Measurements from ENCODE around the gene FAIM2.
"Not testable (repeated sequence)": the region's sequence is repeated elsewhere in the genome, so short reads cannot be mapped to it uniquely, and the experiment has no call there.

The FAIM2 gene

DNA sequence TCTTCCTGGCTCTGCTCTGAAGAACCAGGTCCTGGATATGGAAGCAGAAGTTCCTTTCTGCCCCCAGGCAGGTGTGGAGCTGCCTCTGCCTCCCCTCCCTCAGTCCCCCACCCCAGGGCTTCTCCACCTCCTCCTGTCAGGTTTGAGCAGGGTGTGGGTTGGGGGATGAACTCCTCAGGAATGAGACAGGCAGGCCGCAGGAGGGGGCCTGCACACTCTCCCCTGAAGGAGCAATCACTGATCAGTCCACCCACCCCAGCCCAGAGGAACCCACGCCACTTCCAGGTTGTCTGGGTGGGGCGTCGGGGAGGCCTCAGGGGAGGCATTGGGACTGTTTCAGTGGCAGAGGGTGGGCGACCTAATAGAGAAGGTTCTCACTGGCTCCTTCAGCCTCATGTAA, 26.6 kb downstream of the FAIM2 start:
- DNase-seq, result no peak

DNA sequence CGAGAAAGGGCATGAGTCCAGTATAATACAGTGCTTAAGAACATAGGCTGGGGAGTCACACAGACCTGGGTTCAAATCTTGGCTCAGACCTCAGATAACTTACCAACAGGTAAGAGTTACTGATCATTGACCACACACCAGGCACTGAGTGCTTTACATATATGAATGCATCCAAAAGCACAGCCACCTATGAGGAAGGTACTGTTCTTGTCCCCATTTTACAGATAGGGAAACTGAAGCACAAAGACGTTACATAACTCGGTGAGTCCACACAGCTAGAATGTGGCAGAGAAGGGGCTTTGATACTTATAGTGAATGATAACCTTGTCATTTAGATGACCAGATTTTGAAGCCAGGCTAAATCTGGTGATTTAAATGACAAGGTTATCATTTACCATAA, 27.6 kb downstream of the FAIM2 start:
- DNase-seq, result no peak

GRCh38 chr12:49875115-49875720, 28.5 kb downstream of the FAIM2 start:
- no peak for DNase-seq

DNA sequence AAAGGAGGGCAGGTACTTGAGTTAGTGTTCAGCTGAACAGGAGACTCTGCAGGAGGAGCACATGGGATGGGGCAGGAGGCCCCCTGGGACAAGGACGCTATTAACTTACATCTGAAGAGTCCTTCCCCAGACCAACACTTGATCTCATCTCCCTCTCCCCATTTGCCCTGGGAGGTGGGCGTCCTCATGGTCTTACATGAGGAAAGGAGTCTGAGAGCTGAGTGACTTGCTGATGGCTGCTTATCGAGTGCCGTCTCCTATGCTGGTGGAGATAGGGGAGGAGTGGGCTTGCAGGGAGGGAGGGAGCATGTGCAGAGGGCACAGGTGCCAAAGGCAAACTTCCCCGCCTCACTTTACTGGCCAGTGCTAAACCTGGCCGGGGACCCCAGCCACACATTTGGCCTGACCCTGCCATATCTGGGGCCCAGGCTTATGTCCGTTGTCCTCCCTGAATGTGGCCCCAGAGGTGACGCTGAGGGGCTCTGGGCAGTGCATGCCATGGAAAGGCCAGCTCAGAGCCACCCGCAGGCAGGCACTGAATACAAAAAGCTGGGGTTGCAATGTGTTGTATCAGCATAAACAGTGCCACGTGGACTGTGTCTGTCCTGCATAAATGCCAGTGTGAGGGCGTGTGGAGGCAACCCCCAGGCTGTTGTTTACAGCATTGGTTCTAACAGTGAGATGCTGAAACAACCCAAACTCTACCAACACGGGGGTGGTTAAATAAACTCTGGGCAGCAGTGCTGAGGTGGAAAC, 29.4 kb downstream of the FAIM2 start:
- no peak for DNase-seq

DNA sequence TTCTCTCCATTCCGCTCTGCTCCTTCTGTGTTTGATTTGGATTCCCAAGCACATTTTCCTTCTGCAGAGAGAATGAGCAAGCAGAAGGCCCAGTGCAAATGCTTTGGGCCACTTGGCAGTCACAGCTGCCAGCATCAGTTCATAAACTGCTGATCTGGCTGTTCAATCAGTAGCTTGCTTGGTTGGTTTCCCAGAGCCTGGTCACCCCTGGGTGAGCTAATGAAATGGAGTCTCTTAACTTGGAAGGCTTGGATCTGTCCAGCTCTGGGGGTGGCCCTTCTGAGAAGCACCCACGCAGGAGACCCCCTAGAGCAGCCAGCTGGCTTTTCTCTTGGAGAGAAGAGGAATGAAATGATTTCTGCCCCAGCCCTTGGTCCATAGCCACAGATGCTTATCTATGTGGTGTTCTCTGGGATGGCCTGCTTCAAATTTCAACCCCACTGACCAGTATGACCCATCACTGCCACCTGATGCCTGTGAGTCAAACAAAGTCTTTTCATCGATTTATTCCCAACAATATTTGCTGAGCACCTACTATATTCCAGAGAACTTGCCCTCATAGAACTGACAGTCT, 30.3 kb downstream of the FAIM2 start:
- DNase-seq, result no peak

GRCh38 chr12:49872781-49873181, 30.9 kb downstream of the FAIM2 start:
- DNase-seq, result no peak

DNA sequence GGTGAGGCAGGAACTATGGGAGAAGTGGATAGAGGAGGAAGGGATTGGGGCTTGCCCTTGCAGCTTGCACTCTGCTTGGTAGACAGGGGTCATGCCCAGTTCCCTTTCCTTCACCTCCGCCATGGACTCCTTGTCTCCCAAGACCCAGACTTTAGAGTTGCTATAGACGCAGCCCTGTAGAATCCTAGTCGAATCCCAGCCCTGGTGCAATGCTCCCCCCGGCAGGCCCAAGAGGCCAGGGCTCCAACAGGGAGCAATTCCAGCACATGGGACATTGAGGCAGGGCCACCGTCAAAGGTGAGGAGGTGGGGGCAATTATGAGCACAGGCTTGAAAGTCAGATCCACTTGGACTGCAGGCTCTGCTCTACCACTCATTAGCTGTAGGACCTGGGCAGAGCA, 31.3 kb downstream of the FAIM2 start:
- no peak for DNase-seq

- not testable (repeated sequence) for DNase-seq
Observed at GRCh38 chr12:49871811-49872251, 31.9 kb downstream of the FAIM2 start.

GRCh38 chr12:49871263-49871561, 32.5 kb downstream of the FAIM2 start:
- DNase-seq, result no peak

GRCh38 chr12:49870501-49871262, 33.0 kb downstream of the FAIM2 start:
- DNase-seq, result no peak

GRCh38 chr12:49869816-49870500, 33.7 kb downstream of the FAIM2 start:
- DNase-seq, result no peak

DNA sequence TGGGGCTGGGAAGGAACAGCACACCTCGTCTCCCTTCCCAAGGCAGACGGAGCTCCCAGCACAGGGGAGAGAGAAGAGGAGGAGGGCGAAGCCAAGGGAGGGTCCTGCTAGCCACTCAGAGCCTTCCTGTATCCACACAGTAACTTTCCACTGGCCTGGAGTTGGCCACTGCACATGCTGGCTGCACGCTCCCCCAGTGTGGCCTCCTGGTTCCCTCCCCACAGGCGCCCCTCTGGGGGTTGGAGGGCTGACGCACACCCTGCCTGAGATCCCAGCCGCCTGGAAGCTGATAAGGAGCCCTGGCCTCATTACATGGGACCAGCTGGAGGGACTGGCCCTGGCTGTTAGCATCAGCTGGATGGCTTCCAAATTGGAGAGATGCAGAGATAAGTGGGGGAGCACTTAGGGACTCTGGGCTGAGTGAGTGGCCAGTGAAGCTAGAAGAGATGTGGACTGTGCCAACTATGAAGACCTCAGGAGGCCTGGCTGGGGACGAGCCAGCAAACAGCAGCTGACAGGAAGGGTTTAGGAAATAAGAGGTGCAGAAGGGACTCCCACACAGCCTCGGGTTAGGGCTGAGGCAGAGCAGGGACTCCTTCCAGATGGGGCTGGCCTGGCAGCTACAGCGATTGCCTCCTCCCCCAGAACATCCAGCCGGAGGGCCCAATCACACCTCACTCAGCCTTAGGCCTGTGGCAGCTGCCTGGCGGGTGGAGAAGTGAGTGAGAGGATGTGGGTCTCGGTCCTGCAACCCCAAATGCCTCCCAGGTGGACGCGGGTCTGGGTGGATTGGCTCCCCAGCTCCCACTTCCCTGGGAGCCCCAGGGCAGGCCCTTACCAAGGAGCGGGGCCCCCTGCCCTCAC, 34.5 kb downstream of the FAIM2 start:
- DNase-seq, result peak; percentile 87

GRCh38 chr12:49868449-49868848, 35.3 kb downstream of the FAIM2 start:
- no peak for DNase-seq

DNA sequence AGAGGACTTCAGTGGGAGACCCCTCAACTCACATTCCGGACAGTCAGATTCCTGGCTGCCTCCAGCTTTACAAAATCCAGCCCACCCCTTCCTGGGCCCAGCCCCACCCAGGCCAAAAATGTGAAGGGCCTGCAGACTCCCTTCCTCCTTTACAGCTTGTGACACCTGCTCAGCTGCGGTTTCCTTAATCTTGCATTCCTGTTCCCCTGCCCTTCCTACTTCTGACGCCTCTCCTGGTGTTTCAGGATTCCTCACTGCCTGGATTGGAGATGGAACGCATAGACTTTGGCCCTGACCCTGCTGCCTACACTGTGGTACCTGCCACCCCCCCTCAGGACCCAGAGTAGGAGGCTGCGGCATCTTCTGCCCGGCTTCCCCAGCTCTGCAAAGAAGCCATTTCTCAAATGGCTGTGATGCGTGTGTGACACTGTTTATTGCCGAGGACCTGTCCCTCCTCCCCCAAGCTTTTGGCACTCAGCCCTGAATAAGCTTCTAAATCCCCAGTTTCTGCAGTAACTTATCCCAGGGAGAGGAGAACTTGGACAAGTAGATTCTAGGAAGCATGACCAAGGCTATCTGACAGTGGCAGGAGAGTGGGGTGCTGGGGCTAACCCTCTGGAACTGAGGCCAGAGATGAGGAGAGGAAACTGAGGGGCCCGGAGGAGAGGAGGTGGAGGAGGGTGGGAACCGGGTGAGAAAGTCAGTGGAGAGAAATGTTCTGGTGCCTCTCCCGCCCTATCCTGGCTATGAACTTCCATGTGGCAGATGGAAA, 35.9 kb downstream of the FAIM2 start:
- no peak for DNase-seq

- no peak for DNase-seq
Observed at GRCh38 chr12:49866859-49867569, 36.7 kb downstream of the FAIM2 start.

- no peak for DNase-seq
Observed at GRCh38 chr12:49865782-49866135, 37.9 kb downstream of the FAIM2 start.

GRCh38 chr12:49865109-49865781, 38.5 kb downstream of the FAIM2 start:
- DNase-seq, result no peak

DNA sequence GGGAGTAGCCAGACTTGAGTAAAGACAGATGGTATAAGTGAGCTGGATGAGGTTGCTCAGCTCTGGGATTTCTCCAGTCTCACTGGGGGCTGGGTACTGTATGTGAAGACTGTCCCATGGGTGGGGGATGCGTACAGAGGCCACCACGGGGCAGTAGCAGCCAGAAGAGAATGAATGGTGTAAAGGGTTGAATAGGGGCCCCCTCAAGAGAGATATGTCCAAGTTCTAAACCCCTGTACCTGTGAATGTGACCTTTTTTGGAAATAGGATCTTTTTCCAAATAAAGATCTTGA, 39.0 kb downstream of the FAIM2 start:
- DNase-seq, result peak; percentile 42

DNA sequence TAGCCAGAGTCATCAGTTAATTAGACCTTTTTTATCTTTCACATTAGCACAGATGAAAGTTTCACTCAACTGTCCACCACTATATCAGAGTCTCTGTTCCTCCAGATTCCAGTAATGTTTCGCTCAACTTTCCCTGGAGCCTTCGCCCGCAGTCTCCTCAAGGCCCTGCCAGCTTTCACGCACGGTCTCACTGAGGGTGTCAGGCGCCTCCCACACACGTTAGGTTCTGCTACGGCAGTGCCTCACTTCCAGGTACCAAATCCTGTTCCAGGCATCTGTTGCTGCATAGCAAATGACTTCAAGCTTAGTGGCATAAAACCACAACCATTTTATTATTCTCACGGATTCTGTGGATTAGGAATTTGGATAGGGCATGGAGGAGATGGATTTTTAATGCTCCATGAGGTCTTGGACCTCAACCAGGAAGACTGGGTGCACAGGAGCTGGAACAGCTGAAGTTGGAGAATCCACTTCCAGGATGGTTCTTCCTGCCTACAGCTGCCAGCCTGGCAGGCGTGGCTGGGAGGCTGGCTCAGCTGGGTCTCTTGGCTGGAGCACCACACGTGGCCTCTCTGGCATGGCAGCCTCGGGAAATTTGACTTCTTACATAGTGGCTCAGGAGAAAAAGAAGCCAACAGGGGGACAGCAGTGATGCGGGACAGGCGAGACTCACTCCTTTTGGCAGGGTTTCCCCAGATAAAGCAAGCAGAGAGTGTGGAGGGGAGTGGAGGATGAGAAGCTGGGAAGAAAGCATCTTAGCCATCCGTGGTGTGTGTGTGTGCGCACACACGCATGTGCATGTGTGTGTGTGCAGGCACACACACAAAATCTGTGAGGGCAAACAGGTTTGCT, 39.5 kb downstream of the FAIM2 start:
- DNase-seq, result peak; percentile 14

Measured in NCI-H524 treated with DMSO at 0.1 percent for 48 hours (cell line).